Medulla oblongata (tissue), 1 donor: Measurements from ENCODE around the gene SH3D21.
A peak's percentile ranks its signal among the peaks of the same experiment; 100 is the strongest.

Source experiments
- DNase-seq: peaks from one replicate; pipeline ENCODE4 v3.0.0-alpha.2; 2015; ENCODE audit errors: extremely low spot score

Gene SH3D21

DNA sequence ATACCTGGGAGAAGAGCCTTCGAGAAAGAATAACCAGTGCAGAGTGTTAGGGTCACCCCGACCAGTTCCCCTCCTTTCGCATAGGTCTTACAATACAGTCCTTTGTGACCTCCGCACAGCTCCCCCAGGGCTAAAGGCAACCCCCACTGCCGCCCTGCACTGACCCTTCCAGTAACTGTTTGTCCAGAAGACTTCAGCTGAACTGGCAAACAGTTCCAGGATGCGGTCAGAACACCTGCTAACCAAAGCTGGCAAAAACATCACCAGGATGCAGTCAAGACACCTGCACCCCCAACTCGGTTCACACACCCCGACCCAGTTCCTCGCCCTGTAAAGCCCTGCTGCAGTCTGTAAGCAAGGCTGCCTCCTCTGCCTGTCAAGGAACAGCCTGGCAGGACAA lies 23.6 kb downstream of the SH3D21 start:
- DNase-seq = no peak

DNA sequence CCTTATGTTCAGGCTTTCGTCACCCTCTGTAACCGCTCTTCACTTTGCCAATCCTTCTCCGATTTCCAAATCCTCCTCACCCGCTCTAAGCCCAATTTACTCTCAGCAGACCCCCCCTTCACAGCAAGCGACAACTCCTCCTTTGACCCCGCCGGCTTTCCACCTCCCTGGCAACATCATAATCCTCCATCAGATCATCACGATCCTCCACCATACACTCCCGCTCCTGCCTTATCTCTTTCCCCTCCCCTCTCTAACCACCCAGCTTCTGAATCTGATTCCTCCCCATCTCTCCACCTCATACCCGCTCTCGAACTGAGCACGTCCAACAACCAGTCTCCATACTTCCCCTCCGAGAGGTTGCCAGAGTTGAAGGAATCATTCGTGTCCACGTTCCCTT lies 24.8 kb downstream of the SH3D21 start:
- DNase-seq = no peak

DNA sequence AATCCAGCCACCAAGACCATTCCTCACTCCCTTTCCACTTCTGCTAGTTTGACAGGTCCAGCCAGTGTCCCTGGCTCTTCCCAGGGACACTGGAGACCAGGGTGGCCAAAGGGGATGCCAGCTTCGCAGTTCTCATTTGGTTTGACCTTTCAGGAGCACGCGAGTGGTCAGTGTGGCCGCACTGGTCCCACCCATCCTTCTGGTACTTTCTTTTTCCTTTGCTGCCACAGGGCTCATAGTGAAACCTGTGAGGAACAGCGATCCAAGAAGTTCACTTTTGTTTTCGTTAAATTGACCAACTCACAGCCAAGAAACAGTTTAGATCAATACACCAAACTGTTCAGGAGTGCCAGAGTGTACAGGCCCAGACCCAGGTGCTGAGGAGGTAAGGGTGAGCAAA lies 31.7 kb downstream of the SH3D21 start:
- DNase-seq = no peak

DNA sequence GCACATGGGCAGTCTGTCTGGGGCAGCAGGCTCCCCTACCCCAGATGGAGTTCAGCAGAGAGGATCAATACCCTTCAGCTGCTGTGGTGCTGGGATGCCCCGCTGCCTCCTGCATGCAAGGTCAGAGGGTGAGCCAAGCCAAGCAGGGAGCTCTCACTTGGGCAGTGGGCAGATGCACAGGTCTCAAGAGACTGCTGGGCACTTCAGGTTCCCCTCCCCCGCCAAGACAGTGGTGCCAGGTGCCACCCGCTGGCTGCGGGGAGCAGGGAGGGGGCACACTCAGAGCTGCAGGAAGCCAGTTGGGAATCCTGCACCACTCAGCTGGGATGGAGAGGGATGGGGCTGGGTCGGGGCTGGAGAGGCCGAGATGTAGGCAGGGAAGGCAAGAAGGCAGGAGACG lies 33.0 kb downstream of the SH3D21 start:
- DNase-seq = no peak

DNA sequence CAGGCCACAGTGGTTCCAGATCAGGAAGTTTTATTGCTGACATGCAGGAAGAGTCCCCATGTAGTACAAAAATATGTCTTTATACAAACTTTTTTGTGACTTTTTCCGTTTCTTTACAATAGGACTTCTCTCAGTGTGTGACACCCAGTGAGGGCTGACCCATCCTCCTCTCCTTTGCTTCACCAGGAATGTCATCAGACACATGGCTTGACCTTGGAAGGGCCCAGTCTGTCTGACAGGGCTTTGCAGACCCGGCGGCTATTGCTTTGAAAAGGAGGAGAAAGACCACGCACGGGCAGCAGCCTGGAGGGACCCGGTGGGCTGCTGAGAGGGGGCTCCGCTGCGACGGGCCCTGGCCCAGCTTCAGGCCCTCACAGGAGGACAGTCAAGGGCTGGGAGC lies 33.4 kb downstream of the SH3D21 start:
- DNase-seq = no peak

DNA sequence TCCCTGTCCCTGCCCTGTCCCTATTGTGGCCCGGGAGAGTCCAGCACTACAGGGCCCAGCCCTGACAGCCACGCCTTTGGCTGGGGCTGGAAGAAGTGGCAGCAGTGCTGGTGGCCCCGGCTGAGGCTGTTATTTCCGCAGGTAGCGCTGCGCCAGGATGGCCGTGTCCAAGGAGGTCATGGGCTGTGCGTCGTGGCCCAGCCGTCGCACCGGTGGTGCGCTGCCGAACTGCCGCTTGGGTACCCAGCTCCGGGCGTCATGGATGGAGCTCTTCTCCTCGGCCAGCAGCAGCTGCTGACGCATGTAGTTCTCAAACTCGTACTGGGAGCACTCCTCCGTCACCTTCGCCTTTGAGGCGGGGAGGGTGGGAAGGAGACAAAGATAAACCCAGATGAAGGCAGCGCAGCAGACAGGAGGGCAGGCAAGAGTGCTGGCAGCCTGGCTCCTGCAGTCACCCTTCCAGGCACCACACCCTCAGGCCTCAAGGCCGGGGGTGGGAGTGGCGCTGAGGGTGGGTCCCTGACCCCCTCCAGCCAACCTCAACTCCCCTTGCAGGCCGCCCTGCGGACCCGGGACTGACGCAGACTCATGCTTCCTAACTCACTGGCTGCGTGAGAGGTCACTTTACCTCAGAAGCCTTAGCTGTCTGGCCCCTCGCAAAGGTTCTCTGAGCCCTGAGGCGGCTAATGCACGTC lies 35.6 kb downstream of the SH3D21 start:
- DNase-seq = no peak

DNA sequence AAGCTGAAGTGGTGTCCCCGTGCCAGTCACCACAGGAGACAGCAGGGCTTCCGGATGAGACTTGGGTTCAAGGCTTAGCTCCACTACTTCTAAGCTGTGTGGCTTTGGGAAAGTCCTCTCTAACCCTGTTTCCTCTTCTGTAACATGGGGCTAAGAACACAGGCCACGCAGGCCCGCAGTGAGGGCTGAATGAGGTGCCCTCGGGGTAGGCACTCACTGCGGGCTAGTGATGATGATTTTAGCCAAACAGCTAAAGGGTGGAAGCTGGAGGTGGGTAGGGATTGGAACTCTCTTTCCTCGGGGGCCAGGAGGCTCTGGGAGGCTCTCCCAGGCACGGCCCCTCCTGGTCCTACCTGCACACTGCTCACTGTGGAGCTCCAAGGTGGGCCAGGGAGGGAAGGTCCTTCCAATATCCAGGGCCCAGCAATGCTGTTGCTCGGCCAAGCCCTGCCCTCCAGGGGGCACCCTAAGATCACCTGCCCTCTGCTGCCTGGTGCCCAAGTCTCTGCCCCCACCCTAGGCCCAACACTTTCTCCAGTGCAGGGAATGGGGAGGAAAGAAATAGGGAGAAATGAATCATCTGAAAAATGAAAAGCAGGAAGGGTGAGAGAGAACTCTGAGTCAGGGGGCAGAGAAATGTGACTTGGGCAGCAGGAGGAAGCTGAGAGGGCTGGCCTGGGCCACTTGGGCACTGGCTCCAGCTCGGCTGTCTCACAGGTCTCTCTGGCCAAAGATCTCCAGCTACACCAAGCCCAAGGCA lies 36.4 kb downstream of the SH3D21 start:
- peak; percentile 60 for DNase-seq

DNA sequence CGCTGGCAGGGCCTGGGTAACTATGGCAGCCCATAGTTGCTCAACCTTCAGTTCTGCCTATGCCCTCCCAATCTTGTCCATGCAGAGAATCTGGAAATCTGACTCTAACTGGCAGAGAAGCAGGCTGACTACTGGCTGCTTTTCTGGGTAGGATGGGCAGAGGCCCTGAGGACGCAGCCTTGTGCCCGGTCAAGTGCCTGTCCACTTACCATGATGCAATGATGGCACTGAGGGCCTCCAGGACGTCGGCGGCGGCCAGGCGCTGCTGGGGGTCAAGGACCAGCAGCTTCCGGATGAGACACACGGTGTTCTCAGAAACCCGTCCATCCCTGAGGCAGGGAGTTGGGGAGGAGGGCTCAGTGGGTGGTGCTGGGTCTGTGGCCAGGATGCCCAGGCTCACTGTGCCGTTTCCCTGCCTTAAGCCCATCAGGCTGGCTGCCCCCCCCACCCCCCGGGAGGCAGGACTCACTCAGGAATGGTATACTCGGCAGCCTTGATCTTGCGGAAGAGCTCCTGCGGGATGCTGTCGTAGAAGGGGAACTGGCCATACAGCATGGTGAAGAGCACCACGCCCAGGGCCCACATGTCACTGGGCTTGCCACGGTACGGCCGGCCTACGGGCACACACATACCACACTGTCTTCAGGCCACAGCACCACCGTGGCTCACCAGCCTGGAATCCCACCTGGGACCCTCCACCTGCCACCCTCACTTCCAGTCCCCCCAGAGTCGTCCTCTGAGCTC lies 37.7 kb downstream of the SH3D21 start:
- no peak for DNase-seq

DNA sequence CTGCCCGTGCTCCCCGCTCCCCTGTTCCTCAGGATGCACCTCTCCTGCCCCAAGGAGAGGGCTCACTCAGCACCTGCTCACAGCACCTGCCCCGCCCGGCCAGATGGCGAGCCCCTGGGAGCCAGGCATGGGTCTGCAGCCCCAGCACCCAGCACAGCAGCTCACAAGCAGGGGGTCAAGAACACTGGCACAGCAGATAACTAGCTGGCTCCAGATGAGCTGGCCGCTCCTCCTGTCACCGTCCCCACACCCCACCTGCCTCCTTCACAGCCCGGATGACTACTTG lies 38.2 kb downstream of the SH3D21 start:
- no peak for DNase-seq

DNA sequence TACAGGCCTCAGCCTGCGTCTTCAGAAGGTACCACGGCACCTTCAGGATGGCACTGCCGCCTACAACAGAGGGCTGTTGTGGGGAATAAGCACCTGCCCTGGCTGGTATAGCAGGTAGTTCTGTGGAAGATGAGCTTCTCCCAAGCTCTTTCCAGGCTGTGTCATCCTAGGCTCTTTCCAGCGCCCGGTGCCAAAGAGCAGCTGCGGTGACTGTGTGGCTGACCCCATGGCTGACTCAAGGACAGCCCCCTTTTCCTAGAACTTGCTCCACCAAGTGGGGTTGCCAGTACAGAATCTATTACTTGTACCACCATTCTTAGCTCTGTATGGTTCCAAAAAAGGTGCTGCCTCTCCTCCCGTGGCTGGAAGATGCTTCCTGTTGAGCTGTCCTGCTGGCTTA lies 39.2 kb downstream of the SH3D21 start:
- no peak for DNase-seq

DNA sequence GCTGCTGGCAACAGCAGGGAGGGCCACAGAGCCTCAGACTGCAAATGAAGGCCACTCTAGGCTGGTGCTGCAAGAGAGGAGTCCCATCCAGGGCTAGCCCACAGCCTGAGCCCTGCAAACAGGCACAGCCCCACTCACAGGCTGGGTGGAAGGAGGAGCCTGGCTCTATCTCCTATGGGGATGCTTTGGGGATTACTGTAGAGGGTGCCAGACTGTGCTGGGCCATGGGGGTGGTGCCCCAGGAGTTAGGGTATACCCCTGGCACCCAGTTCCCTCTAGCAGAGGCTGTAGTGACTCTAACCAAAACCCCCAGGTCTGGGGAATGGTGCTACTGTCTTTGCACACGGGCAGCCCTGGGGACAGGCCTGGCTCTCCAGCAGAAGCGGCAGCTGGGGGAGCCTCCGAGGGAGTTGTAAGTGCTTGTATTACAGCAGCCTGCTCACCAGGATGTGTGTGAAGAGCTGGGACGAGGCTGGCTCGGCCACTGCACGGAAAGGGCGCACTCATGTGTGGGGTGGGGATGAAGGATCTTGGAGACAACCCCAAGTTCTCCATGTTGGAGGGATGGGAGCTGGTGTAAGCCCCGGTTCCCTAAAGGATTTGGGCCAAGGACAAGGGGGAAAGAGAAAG lies 40.7 kb downstream of the SH3D21 start:
- DNase-seq = no peak

DNA sequence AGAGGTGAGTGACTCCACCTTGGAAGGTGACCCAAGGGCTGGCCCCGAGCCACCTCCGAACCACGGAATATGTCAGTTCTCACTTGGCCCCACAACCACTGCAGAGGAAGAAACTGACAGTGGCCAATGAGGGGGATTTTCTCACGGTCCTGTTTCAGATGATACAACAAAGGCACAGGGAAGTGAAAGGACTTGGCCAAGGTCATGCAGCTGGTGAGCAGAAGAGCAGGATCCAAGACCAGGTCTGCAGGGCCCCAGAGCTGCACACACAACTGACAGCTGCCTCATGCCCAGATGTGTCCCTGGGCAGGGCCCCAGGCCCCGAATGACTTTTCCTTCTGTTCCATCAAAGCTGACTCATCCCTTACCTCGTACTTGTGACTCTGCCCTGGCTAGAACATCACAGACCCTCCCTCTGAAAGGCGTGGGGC lies 43.1 kb downstream of the SH3D21 start:
- DNase-seq = no peak

DNA sequence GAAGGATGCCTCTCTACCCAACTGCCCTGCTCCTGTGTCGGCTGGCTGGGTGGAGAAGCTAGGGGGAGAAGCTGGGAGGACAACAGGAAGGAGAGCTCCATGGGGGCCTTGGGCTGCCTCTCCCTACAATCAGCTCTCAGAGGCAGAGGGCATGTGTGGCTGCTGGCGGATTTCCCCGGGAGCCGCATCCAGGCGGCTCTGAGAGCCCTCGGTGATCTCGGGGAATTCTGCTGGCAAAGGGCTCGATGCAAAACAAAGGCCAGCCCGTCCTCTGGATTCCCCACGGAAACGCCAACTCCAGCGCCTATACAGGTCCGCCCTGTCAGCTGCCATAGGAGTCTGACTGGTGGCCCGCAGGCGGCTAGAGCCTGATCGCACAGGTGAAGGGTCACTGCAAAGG lies 43.7 kb downstream of the SH3D21 start:
- DNase-seq = no peak

DNA sequence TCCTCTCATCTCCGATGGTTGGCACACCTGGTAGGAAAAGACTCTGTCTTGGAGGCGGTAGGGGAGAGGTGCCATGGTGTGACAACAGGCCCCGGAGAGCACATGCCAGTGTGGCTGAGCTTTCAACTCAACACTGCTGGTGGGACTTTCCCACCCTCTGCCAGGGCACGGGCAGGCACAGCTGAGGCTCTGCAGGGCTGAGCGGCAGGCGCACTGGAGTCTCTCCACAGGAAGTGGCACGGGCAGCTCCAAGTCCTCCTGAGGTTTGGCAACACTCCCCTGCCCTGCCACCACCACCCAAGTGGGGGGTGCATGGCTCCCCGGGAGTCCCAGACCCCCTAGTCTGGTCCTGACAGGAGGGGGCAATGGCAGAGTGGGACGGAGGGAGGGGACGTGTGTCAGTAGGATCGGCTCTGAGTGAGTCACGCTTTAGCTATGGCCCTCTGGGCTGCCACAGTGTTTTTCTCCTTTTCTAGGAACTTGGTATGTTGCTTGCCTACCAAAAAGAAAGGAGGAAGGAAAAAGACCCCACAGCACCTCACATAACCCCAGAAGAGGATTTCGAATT lies 44.6 kb downstream of the SH3D21 start:
- no peak for DNase-seq

DNA sequence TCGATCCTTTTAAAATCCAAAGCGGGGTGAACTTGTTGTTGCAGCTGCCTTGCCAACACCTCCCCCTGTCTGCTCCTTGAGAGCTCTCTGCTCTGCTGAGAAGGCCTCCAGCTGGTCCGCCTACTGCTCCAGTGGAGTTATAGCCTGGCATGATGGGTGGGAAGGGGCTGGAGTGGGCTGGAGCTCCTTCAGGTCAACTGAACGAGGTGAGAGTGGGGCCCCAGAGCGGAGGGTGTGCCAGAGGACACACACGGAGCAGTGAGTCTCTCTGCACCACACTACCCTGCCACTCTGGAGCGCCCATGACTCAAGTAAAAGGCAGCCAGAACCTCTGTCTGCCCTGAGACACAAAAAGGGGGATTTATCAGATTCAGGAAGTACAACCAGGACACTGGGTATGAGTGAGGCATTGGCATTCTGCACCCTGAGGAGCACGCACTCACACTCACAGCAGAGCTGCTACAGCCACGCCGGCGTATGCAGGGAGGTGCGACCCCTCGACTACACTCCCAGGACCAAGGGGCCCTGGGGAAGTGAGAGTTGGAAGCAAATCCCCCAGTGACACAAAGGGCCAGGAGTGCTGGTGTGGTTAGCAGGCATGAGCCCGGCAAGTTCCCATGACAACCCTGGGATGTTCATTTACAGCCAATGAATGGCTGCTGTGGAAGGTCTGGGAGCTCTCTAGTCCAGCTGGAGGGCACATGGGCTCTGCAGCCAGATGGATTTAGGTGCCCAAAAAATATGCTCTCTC lies 45.2 kb downstream of the SH3D21 start:
- peak; percentile 60 for DNase-seq

DNA sequence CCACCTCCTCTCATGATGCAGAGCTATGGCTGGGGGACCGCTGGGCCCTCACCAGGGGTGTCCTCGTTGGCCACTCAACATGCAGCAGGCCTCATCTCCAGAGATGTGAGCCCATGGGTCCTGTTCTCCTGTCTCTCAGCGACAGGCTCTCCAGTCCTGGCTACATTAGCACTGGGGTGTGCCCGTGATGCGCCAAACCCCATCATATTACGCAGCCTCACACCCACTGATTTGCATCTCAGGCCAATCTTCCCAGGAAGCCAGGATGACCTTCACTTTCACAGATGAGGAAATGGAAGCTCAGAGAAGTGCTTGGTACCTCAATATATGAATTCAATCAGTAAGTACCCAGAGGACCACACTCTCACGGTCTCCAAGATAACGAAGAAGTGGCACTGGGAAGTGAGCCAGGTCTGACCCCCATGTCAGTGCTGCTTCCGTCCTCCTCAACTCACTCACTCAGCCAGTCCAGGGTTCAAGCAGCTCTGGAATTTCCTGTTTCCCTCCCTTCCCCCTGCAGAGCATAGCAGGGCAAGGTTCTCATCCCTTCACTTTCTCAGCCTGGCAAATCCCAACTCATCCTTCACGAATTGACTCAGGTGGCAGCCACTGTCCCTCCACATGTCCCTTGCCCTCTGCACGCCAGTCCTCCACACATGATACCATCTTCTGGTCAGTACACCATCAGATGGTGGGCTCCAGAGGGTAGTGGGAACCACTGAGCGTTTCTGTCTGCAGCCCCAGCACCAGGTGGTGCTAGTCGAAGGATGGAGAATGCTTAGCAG lies 46.1 kb downstream of the SH3D21 start:
- DNase-seq = no peak

DNA sequence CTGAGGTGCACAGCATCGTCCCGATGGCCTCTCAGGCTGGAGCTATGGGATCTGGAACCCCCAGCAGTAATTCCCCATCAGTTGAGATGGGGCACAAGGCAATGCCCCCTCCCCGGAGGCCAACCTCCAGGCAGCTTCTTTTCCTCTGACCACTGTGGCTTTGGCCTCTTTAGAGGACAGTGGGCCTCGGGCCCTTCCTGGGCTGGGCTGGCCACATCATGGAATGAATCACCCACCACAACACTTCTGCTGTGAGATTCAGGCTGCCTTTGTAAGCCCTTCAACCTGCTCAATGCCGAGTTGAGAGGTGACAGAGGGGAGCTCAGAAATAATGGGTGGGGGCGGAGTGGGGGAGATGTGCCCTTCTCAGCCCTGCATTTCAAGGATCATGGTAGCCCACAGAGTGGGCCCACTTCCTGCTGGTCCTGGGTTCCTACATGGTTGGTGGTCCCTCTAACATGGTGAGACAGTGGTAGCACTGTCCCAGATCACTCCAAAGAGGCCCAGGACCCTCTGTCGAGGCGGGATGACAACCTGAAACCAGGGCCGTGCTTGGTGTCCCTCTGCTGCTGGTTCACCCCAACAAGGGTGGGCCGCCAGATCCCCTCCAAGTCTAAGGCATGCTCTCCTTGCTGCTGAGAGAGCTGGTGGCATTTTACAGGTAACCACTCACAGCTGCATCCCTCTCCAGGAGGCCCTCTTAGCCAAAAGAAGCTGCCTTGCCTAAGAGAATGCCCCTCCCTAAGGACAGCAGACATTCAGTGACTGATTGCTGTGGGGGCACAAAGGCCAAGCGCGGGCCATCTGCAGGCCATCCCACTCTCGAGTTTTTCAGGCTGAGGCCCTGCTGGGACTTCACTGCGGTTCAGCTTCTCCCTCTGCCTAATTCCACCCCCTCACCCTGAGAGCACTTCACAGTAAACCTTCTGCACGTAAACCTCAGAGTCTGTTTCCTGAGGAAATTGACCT lies 47.0 kb downstream of the SH3D21 start:
- DNase-seq = no peak

DNA sequence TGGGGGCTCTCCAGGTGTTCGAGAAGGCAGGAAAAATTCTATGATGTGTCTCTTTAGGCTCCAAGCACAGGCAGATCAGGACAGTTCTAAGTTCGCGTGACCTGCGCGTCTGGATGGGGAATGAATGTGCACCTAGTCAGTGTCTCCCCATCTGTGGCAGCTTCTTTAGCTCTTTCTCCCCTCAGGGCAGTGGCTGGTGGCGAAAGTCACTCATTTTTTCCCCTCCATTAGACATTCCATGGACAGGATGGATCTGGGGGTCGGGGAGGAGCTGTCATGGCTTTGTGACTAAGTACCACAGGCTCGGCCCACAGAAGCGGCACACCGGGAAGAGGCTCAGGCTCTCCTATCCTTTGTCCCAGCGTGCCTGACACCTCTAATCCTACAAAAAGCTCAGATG lies 48.3 kb downstream of the SH3D21 start:
- no peak for DNase-seq

DNA sequence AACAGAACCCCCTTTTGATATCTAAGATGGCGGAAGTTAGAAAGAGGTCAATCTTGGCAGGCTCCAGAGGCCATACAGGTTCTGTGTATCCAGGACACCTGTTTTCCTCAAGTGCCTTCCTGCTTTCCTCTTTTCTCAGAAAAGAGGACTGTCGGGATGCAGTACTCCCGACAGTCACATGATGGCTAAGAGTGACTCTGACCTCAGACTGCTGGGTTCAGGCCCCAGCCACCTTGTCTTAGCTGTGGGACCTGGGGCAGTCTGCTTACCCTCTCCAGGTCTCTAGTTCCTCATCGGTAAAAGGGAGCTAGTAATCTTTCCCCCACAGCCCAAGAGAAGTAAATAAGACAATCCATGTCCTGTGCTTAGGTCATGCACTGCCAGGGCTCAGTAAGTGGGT lies 49.6 kb downstream of the SH3D21 start:
- DNase-seq = no peak
